BLaER1 treated with 17β-estradiol and CSF1 and Interleukin-3, amounts not matched to agents 10 nM and 100 nM (cell line): ENCODE results near the gene ABHD16B.

Experiments
- H3K27ac ChIP-seq, 11 experiments: shearing (Covaris generic); formaldehyde crosslinking; 2 replicates each; pipeline ENCODE4 v1.8.1; 2022
- H3K27me3 ChIP-seq, 11 experiments: shearing (Covaris generic); formaldehyde crosslinking; 2 replicates each; pipeline ENCODE4 v1.8.1; 2022
- H3K36me3 ChIP-seq, 11 experiments: shearing (Covaris generic); formaldehyde crosslinking; 2 replicates each; pipeline ENCODE4 v1.8.1; 2022
- H3K4me1 ChIP-seq, 10 experiments: shearing (Covaris generic); formaldehyde crosslinking; 2 replicates each; pipeline ENCODE4 v1.8.1; 2022
- H3K4me2 ChIP-seq, 11 experiments: shearing (Covaris generic); formaldehyde crosslinking; 2 replicates each; pipeline ENCODE4 v1.8.1; 2022
- H3K4me3 ChIP-seq, 10 experiments: shearing (Covaris generic); formaldehyde crosslinking; 2 replicates each; pipeline ENCODE4 v1.8.1; 2022
- H3K9ac ChIP-seq, 11 experiments: shearing (Covaris generic); formaldehyde crosslinking; 2 replicates each; pipeline ENCODE4 v1.8.1; 2022
- H3K9me3 ChIP-seq, 11 experiments: shearing (Covaris generic); formaldehyde crosslinking; replicated peaks in 1 of 11; 2 replicates each; pipeline ENCODE4 v1.8.1; 2022
- H4K20me1 ChIP-seq, 11 experiments: shearing (Covaris generic); formaldehyde crosslinking; 2 replicates each; pipeline ENCODE4 v1.8.1; 2022
- Cebpa-rat ChIP-seq, 11 experiments: shearing (Covaris generic); IDR thresholded peaks; 2 replicates each; pipeline ENCODE4 v1.8.1; 2022

ABHD16B gene

GRCh38 chr20:63889241-63890200, 28.2 kb downstream of the ABHD16B start:
- Histone ChIP-seq H3K36me3 (peaks cover 78 to 90% (median 80%) of the 10 kb centered on the region in 11 experiments), H3K9ac (peak overlapping the region in 10 of 11 experiments; percentile 8 to 62 (median 35); a peak in 14 of 22 replicates), H3K4me3 (no peak overlapping the region), H3K9me3 (no peaks in the 10 kb centered on the region), H3K27ac (peak overlapping the region in 5 of 11 experiments; percentile 3 to 35 (median 15); a peak in 6 of 22 replicates), H3K27me3 (no peaks in the 10 kb centered on the region), H4K20me1 (peaks cover 69 to 100% (median 98%) of the 10 kb centered on the region in 11 experiments), H3K4me2 (peak overlapping the region in 9 of 11 experiments; percentile 6 to 62 (median 46); a peak in 16 of 22 replicates), H3K4me1 (peaks cover 39 to 97% (median 60%) of the 10 kb centered on the region in 10 experiments)
- no peak for TF ChIP-seq Cebpa-rat (IDR thresholded peaks at IDR 0.05)

- Histone ChIP-seq H3K4me2 (peak overlapping the region in 9 of 11 experiments; percentile 6 to 62 (median 46); a peak in 14 of 22 replicates), H3K9ac (peak overlapping the region in 8 of 11 experiments; percentile 19 to 62 (median 35); a peak in 11 of 22 replicates), H3K9me3 (no peaks in the 10 kb centered on the region), H3K27me3 (no peaks in the 10 kb centered on the region), H3K4me1 (peaks cover 35 to 90% (median 56%) of the 10 kb centered on the region in 10 experiments), H4K20me1 (peaks cover 62 to 96% (median 91%) of the 10 kb centered on the region in 11 experiments), H3K36me3 (peaks cover 71 to 83% (median 73%) of the 10 kb centered on the region in 11 experiments), H3K4me3 (no peak overlapping the region), H3K27ac (peak overlapping the region in 5 of 11 experiments; percentile 3 to 35 (median 15); a peak in 4 of 22 replicates)
- peak in 8 of 11 experiments; percentile 43 to 84 (median 60); a peak in 11 of 22 replicates for TF ChIP-seq Cebpa-rat (IDR thresholded peaks at IDR 0.05)
Observed at GRCh38 chr20:63890201-63890576, 28.9 kb downstream of the ABHD16B start.

GRCh38 chr20:63890616-63891015, 29.3 kb downstream of the ABHD16B start:
- Histone ChIP-seq H3K4me2 (peak overlapping the region in 4 of 11 experiments; percentile 7 to 62 (median 56); a peak in 8 of 22 replicates), H3K36me3 (peaks cover 67 to 79% (median 69%) of the 10 kb centered on the region in 11 experiments)
- no peak for TF ChIP-seq Cebpa-rat (IDR thresholded peaks at IDR 0.05)

GRCh38 chr20:63891061-63892002, 30.0 kb downstream of the ABHD16B start:
- Histone ChIP-seq H3K4me1 (peaks cover 29 to 79% (median 47%) of the 10 kb centered on the region in 10 experiments), H3K4me3 (no peak overlapping the region), H3K36me3 (peaks cover 60 to 71% (median 62%) of the 10 kb centered on the region in 11 experiments), H4K20me1 (peaks cover 56 to 86% (median 82%) of the 10 kb centered on the region in 11 experiments), H3K4me2 (peak overlapping the region in 3 of 11 experiments; percentile 7 to 61 (median 50); a peak in 3 of 22 replicates), H3K9ac (peak overlapping the region in 6 of 11 experiments; percentile 1 to 62 (median 52); a peak in 5 of 22 replicates), H3K27ac (peak overlapping the region in 4 of 11 experiments; percentile 15 to 43 (median 26); a peak in 4 of 22 replicates), H3K9me3 (no peaks in the 10 kb centered on the region), H3K27me3 (no peaks in the 10 kb centered on the region)
- TF ChIP-seq Cebpa-rat (IDR thresholded peaks at IDR 0.05), result no peak

More at GRCh38 chr20:63890616-63891015, 29.3 kb downstream of the ABHD16B start:
- Histone ChIP-seq H4K20me1 (peaks cover 58 to 91% (median 87%) of the 10 kb centered on the region in 11 experiments), H3K27ac (peak overlapping the region in 5 of 11 experiments; percentile 15 to 43 (median 32); a peak in 6 of 22 replicates), H3K9me3 (no peaks in the 10 kb centered on the region), H3K4me1 (peaks cover 31 to 86% (median 52%) of the 10 kb centered on the region in 10 experiments), H3K4me3 (no peak overlapping the region), H3K9ac (peak overlapping the region in 6 of 11 experiments; percentile 1 to 62 (median 52); a peak in 9 of 22 replicates), H3K27me3 (no peaks in the 10 kb centered on the region)

GRCh38 chr20:63892402-63892801, 31.1 kb downstream of the ABHD16B start:
- no peak overlapping the region for H3K27ac ChIP-seq
- H3K9ac ChIP-seq, result peak overlapping the region in 3 of 11 experiments; percentile 2 to 14 (median 12); a peak in 2 of 22 replicates
- peaks cover 51 to 69% (median 56%) of the 10 kb centered on the region in 11 experiments for H3K36me3 ChIP-seq
- H4K20me1 ChIP-seq, result peaks cover 58 to 86% (median 82%) of the 10 kb centered on the region in 11 experiments
- H3K9me3 ChIP-seq, result no peaks in the 10 kb centered on the region
- TF ChIP-seq Cebpa-rat (IDR thresholded peaks at IDR 0.05), result no peak
- no peaks in the 10 kb centered on the region for H3K27me3 ChIP-seq
- H3K4me3 ChIP-seq, result no peak overlapping the region
- peaks cover 40 to 78% (median 57%) of the 10 kb centered on the region in 10 experiments for H3K4me1 ChIP-seq
- H3K4me2 ChIP-seq, result no peak overlapping the region

GRCh38 chr20:63893999-63894357, 32.7 kb downstream of the ABHD16B start:
- Histone ChIP-seq H3K9me3 (no peaks in the 10 kb centered on the region), H3K9ac (peak overlapping the region; percentile 2 to 94 (median 88); a peak in 17 of 22 replicates), H3K4me2 (peak overlapping the region; percentile 80 to 96 (median 86)), H3K36me3 (peaks cover 44 to 69% (median 55%) of the 10 kb centered on the region in 11 experiments), H3K4me3 (peak overlapping the region in 7 of 10 experiments; percentile 11 to 82 (median 75); a peak in 6 of 20 replicates), H3K4me1 (peaks cover 56 to 78% (median 66%) of the 10 kb centered on the region in 10 experiments), H3K27ac (peak overlapping the region in 10 of 11 experiments; percentile 45 to 95 (median 90); a peak in 14 of 22 replicates), H3K27me3 (no peaks in the 10 kb centered on the region), H4K20me1 (peaks cover 60 to 86% (median 82%) of the 10 kb centered on the region in 11 experiments)
- TF ChIP-seq Cebpa-rat (IDR thresholded peaks at IDR 0.05), result no peak

- H3K27ac ChIP-seq, result peak within 1 kb of the TSS; percentile 82 to 95 (median 92)
Observed at GRCh38 chr20:63894358-63895201, 33.3 kb downstream of the ABHD16B start, which contains the start of gene DNAJC5. TSS of gene DNAJC5 (plus strand) at chr20:63895126. CDS start at chr20:63928346, 33,220 bp downstream.

More at GRCh38 chr20:63894358-63895201, 33.3 kb downstream of the ABHD16B start, which contains the start of gene DNAJC5:
- Histone ChIP-seq H3K36me3 (peaks cover 38 to 67% (median 51%) of the 10 kb centered on the region in 11 experiments), H3K27me3 (no peaks in the 10 kb centered on the region), H3K9me3 (no peaks in the 10 kb centered on the region), H3K9ac (peak within 1 kb of the TSS; percentile 83 to 94 (median 90)), H3K4me3 (peak within 1 kb of the TSS; percentile 62 to 82 (median 73)), H4K20me1 (peaks cover 60 to 86% (median 82%) of the 10 kb centered on the region in 11 experiments), H3K4me2 (peak within 1 kb of the TSS; percentile 86 to 100 (median 96)), H3K4me1 (peaks cover 60 to 78% (median 66%) of the 10 kb centered on the region in 10 experiments)
- no peak for TF ChIP-seq Cebpa-rat (IDR thresholded peaks at IDR 0.05)
